GM19452 (cell line): Measurements from ENCODE around the gene HUS1B.
"Not testable (repeated sequence)": the region's sequence is repeated elsewhere in the genome, so short reads cannot be mapped to it uniquely, and the experiment has no call there.

Experiments used
- ATAC-seq: cut with Tn5 transposase; IDR thresholded peaks from one replicate; pipeline ENCODE4 v1.9.1; 2021; ENCODE audit not compliant: unreplicated experiment

The HUS1B gene

GRCh38 chr6:679282-679681, 22.4 kb upstream of the HUS1B start:
- no peak for ATAC-seq

- ATAC-seq, result no peak
These were observed 21.6 kb upstream of the HUS1B start for GRCh38 chr6:678520-678919.

GRCh38 chr6:677919-678318, 21.0 kb upstream of the HUS1B start:
- no peak for ATAC-seq

GRCh38 chr6:674956-675355, 18.1 kb upstream of the HUS1B start:
- no peak for ATAC-seq

GRCh38 chr6:674406-674805, 17.5 kb upstream of the HUS1B start:
- no peak for ATAC-seq

- no peak for ATAC-seq
These were observed 10.5 kb upstream of the HUS1B start for GRCh38 chr6:667253-667927.

GRCh38 chr6:665403-666267, 8.7 kb upstream of the HUS1B start:
- no peak for ATAC-seq

GRCh38 chr6:663788-664187, 6.9 kb upstream of the HUS1B start:
- not testable (repeated sequence) for ATAC-seq

- no peak for ATAC-seq
These were observed 3.0 kb upstream of the HUS1B start for GRCh38 chr6:659716-660581.

GRCh38 chr6:658244-658643, 1.3 kb upstream of the HUS1B start:
- no peak for ATAC-seq

- no peak for ATAC-seq
These were observed 843 bp upstream of the HUS1B start for GRCh38 chr6:657743-658142.

- ATAC-seq, result no peak
These were observed 2.8 kb downstream of the HUS1B start for GRCh38 chr6:654136-654535.

- ATAC-seq, result no peak
These were observed 4.0 kb downstream of the HUS1B start for GRCh38 chr6:652865-653264.

- no peak for ATAC-seq
These were observed 6.8 kb downstream of the HUS1B start for GRCh38 chr6:650098-650497.

- ATAC-seq, result no peak
These were observed 14.1 kb downstream of the HUS1B start for GRCh38 chr6:642805-643204.

- no peak for ATAC-seq
These were observed 15.5 kb downstream of the HUS1B start for GRCh38 chr6:641225-641985.

- no peak for ATAC-seq
These were observed 20.4 kb downstream of the HUS1B start for GRCh38 chr6:636488-636887.

GRCh38 chr6:635233-635632, 21.7 kb downstream of the HUS1B start:
- ATAC-seq, result no peak

- ATAC-seq, result no peak
These were observed 23.3 kb downstream of the HUS1B start for GRCh38 chr6:633611-634010.

GRCh38 chr6:628766-629165, 28.1 kb downstream of the HUS1B start:
- ATAC-seq, result no peak

- ATAC-seq, result no peak
These were observed 30.7 kb downstream of the HUS1B start for GRCh38 chr6:626236-626635.
